GM12878 (cell line): ENCODE data around the gene LMNB1. TPM values are rescaled to one million over a fixed set of nuclear protein-coding genes. Genes with fewer than 3 reads are reported as not detected.

Experiments used
- ATAC-seq: fragments of 200-7000 bp; cut with Tn5 transposase; 3 replicates; pipeline ENCODE4 v1.9.1; 2020; ENCODE audit warnings: mild to moderate bottlenecking, moderate library complexity
- BruUV-seq: library from RNA; stranded (reverse); fragments of 400-500 nt; replicated peaks from 2 replicates; lab custom pipeline; 2021; lab: Mats Ljungman, UMichigan
- CTCF ChIA-PET: fragments of 300-600 bp; sonication (Branson Sonifier 250); formaldehyde crosslinking; extraction: SDS; loops from one replicate; lab custom pipeline; 2021; ENCODE audit warnings: inconsistent platforms; lab: Yijun Ruan, JAX
- POLR2A ChIA-PET: fragments of 350-600 bp; formaldehyde crosslinking; extraction: SDS; loops from one replicate; lab custom pipeline; 2021; ENCODE audit warnings: inconsistent platforms; lab: Charles Lee
- RAD21 ChIA-PET: fragments of 300-600 bp; sonication (Branson Sonifier 250); formaldehyde crosslinking; loops from one replicate; lab custom pipeline; 2023; ENCODE audit warnings: antibody characterized with exemption; ENCODE audit not compliant: unreplicated experiment; lab: Charles Lee
- SMC1A ChIA-PET: fragments of 300-600 bp; sonication (Branson Sonifier 250); formaldehyde crosslinking; loops from one replicate; lab custom pipeline; 2023; ENCODE audit not compliant: unreplicated experiment, uncharacterized antibody; lab: Charles Lee
- DNase-seq: peaks from one replicate; pipeline ENCODE4 v3.0.0-alpha.2; 2011; ENCODE audit warnings: low read depth, low spot score
- FAIRE-seq: peaks from 3 replicates; lab custom pipeline; 2011; peaks lifted over from hg19 to GRCh38; lab: Jason Lieb, UNC
- H2AFZ ChIP-seq: 2 replicates; pipeline ENCODE4 v1.6.0; 2011; ENCODE audit warnings: low read depth, low read length, control low read depth; ENCODE audit not compliant: control insufficient read depth
- H3K27ac ChIP-seq: 2 replicates; pipeline ENCODE4 v1.5.1; 2011; ENCODE audit warnings: control low read depth; ENCODE audit not compliant: control insufficient read depth, insufficient read depth
- H3K27me3 ChIP-seq, 2 experiments: replicated peaks in 1 of 2; 2 replicates each; pipeline versions ENCODE4 v1.6.0 to v1.6.1; 2011; ENCODE audit warnings: low read length in 1 of 2; ENCODE audit not compliant: control insufficient read depth in 2 of 2, insufficient read depth in 2 of 2
- H3K36me3 ChIP-seq, 2 experiments: 2 replicates each; pipeline ENCODE4 v1.5.1; 2011; ENCODE audit warnings: low read length in 1 of 2; ENCODE audit not compliant: control insufficient read depth in 2 of 2, insufficient read depth in 2 of 2
- H3K4me1 ChIP-seq: 2 replicates; pipeline ENCODE4 v1.6.1; 2011; ENCODE audit warnings: mild to moderate bottlenecking, low read length, moderate library complexity, mixed read lengths; ENCODE audit not compliant: control insufficient read depth, insufficient read depth
- H3K4me2 ChIP-seq: 2 replicates; pipeline ENCODE4 v1.6.0; 2011; ENCODE audit warnings: control low read depth; ENCODE audit not compliant: control insufficient read depth, insufficient read depth
- H3K4me3 ChIP-seq: fragments of 200-600 bp; sonication (generic); 2 replicates; pipeline ENCODE4 v1.5.1; 2016
- H3K79me2 ChIP-seq: 2 replicates; pipeline ENCODE4 v1.6.0; 2011; ENCODE audit warnings: low read length; ENCODE audit not compliant: control insufficient read depth, insufficient read depth
- H3K9ac ChIP-seq: 2 replicates; pipeline ENCODE4 v1.8.0; 2011; ENCODE audit warnings: low read length, control low read depth, mixed read lengths; ENCODE audit not compliant: control insufficient read depth, insufficient read depth
- H3K9me3 ChIP-seq: replicated peaks from 3 replicates; pipeline ENCODE4 v1.5.1; 2011; ENCODE audit warnings: mild to moderate bottlenecking, low read length; ENCODE audit not compliant: control insufficient read depth, insufficient read depth
- H4K20me1 ChIP-seq: 2 replicates; pipeline ENCODE4 v1.6.0; 2011; ENCODE audit not compliant: control insufficient read depth, insufficient read depth
- CTCF ChIP-seq, 3 experiments: IDR thresholded peaks in 2 of 3; conservative IDR thresholded peaks in 1 of 3; 2 replicates each; pipeline ENCODE4 v1.5.1; 2011; ENCODE audit warnings: low read depth in 3 of 3, low read length in 3 of 3, mild to moderate bottlenecking in 3 of 3, control low read depth in 2 of 3, moderate library complexity in 2 of 3, inconsistent platforms in 1 of 3, mixed read lengths in 1 of 3; ENCODE audit not compliant: control insufficient read depth in 2 of 3, insufficient read depth in 1 of 3; ENCODE audit errors: extremely low read depth in 1 of 3
- JUNB ChIP-seq: IDR thresholded peaks from 2 replicates; pipeline ENCODE4 v1.6.1; 2016; ENCODE audit warnings: antibody characterized with exemption, mild to moderate bottlenecking
- KAT2A ChIP-seq: conservative IDR thresholded peaks from 2 replicates; pipeline ENCODE4 v1.6.1; 2011; ENCODE audit warnings: low read depth, low read length; ENCODE audit not compliant: control insufficient read depth
- PKNOX1 ChIP-seq: fragments of 450-650 bp; IDR thresholded peaks from 2 replicates; pipeline ENCODE4 v1.6.1; 2016; ENCODE audit warnings: mild to moderate bottlenecking
- SP1 ChIP-seq: IDR thresholded peaks from one replicate; pipeline ENCODE4 v1.6.1; 2011; ENCODE audit warnings: low read depth, low read length
- WGBS: methylation state at CpG from one replicate; pipeline ENCODE4 v1.1.6; 2016; ENCODE audit warnings: low lambda C conversion rate; ENCODE audit not compliant: insufficient replicate concordance, insufficient coverage; ENCODE audit errors: missing lambda C conversion rate; 5-methylcytosine and 5-hydroxymethylcytosine counted together
- in situ Hi-C: fragments of 300-500 bp; cut with MboI; formaldehyde crosslinking; loops from 9 replicates; pipeline ENCODE4 v1.14.3; 2018; ENCODE audit warnings: mixed read lengths
- intact Hi-C: fragments of 100-400 bp; cut with micrococcal nuclease; formaldehyde crosslinking; loops from one replicate; pipeline ENCODE4 v1.14.2; 2022; ENCODE audit not compliant: unreplicated experiment
- polyA plus RNA-seq, 11 experiments: library from polyadenylated mRNA; depleted of rRNA in 4 of 11; unstranded in 6 of 11; stranded (reverse) in 5 of 11; fragments of >200 nt; fragmentation: Nextera tagmentation in 4 of 11; fragmentation: Illumina TruSeq in 1 of 11; extraction: Ambion mirVana in 4 of 11; extraction: Trizol in 1 of 11; gene quantifications; 1 replicate in 1 of 11; 2 replicates in 10 of 11; pipeline versions ENCODE4 v1.2.1 to v1.2.3, GENCODE V29; 2011 to 2016; ENCODE audit warnings: inconsistent platforms in 2 of 11, missing spikeins in 2 of 11, low read depth in 1 of 11
- total RNA-seq, 4 experiments: library from RNA; depleted of rRNA in 3 of 4; stranded (reverse); fragments of >200 nt in 3 of 4; fragmentation: Illumina TruSeq in 1 of 4; extraction: Trizol in 1 of 4; gene quantifications; 2 replicates each; pipeline versions ENCODE4 v1.2.1 to v1.2.3, GENCODE V29; 2013 to 2021

Gene LMNB1
- total and polyA plus RNA-seq, 10 of the 15 experiments (the other 5 are each of a cell fraction or from before 2014, with no cell fraction given), result 7.0 to 185 (median 86.4) TPM

- TF ChIP-seq PKNOX1, result no peak
Measured at GRCh38 chr5:126849101-126849678, 72.3 kb downstream of the LMNB1 start (continued).

GRCh38 chr5:126851501-126852011, 74.6 kb downstream of the LMNB1 start:
- Histone ChIP-seq H3K4me2 (no peak overlapping the region), H3K4me1 (peaks cover 12% of the 10 kb centered on the region), H3K4me3 (no peak overlapping the region), H3K27me3 (no peaks in the 10 kb centered on the region), H4K20me1 (no peaks in the 10 kb centered on the region), H3K9ac (no peak overlapping the region), H3K9me3 (no peaks in the 10 kb centered on the region; the same call in 2 of the 3 replicates), H2AFZ (peak overlapping the region; percentile 61; the same call in 1 of the 2 replicates), H3K36me3 (no peaks in the 10 kb centered on the region), H3K27ac (no peak overlapping the region), H3K79me2 (no peaks in the 10 kb centered on the region)
- intact Hi-C loops (no loop called here), in situ Hi-C loops (loop anchor here (10.0 kb wide), 1 partner anchor 463 kb away; no protein-coding TSS in a partner anchor)
- SMC1A ChIA-PET, result no interaction called here
- FAIRE-seq (no peak), ATAC-seq (no peak), DNase-seq (no peak)
- RAD21 ChIA-PET, result no interaction called here
- 84% methylated on average over 14 of the region's 14 CpGs for WGBS
- POLR2A ChIA-PET, result no interaction called here
- TF ChIP-seq KAT2A (no peak), JUNB (no peak), SP1 (no peak), CTCF (IDR thresholded peaks at IDR 0.05 in 2 of 3, conservative IDR thresholded peaks at IDR 0.05 in 1 of 3; ENCODE audit: control insufficient read depth in 2 of 3, extremely low read depth in 1 of 3, insufficient read depth in 1 of 3, low read depth in 3 of 3, low read length in 3 of 3) (no peak)
- no TSS peak for BruUV-seq
- CTCF ChIA-PET, result interaction anchor here (1.5 kb wide), 1 partner anchor 642 kb away, joined by 3 read pairs; no protein-coding TSS in a partner anchor
